HepG2 (cell line): ENCODE results near the gene AARS1. TPM values are rescaled to one million over a fixed set of nuclear protein-coding genes. Genes with fewer than 3 reads are reported as not detected.

ENCODE experiments used
- CREB3 ChIP-seq: sonication (generic); formaldehyde crosslinking; IDR thresholded peaks from 2 replicates; pipeline ENCODE4 v1.5.0; 2020; ENCODE audit warnings: missing genetic modification reagents
- CTCF ChIP-seq: sonication (generic); formaldehyde crosslinking; IDR thresholded peaks from 2 replicates; pipeline ENCODE4 v1.5.0; 2020; ENCODE audit warnings: mild to moderate bottlenecking, missing genetic modification reagents, moderate library complexity
- DPF2 ChIP-seq: sonication (generic); formaldehyde crosslinking; IDR thresholded peaks from 2 replicates; pipeline ENCODE4 v1.4.0; 2020; ENCODE audit warnings: mild to moderate bottlenecking, low read depth, missing genetic modification reagents, borderline replicate concordance
- FUBP1 ChIP-seq: sonication (generic); formaldehyde crosslinking; IDR thresholded peaks from 2 replicates; pipeline ENCODE4 v1.5.1; 2020; ENCODE audit warnings: missing genetic modification reagents, mild to moderate bottlenecking, borderline replicate concordance
- IRF2 ChIP-seq: IDR thresholded peaks from 2 replicates; pipeline ENCODE4 v1.6.1; 2018; ENCODE audit warnings: missing genetic modification reagents, missing compliant biosample characterization
- KDM2A ChIP-seq: sonication (generic); formaldehyde crosslinking; IDR thresholded peaks from 2 replicates; pipeline ENCODE4 v1.4.0; 2020; ENCODE audit warnings: low read depth, missing genetic modification reagents, borderline replicate concordance
- KLF11 ChIP-seq: IDR thresholded peaks from 2 replicates; pipeline ENCODE4 v1.6.1; 2016; ENCODE audit warnings: missing compliant biosample characterization
- KLF13 ChIP-seq: sonication (generic); formaldehyde crosslinking; IDR thresholded peaks from 2 replicates; pipeline ENCODE4 v1.4.0; 2020; ENCODE audit warnings: mild to moderate bottlenecking, missing genetic modification reagents
- MZF1 ChIP-seq: sonication (generic); formaldehyde crosslinking; IDR thresholded peaks from 2 replicates; pipeline ENCODE4 v1.8.1; 2023; ENCODE audit warnings: mild to moderate bottlenecking, missing genetic modification reagents, borderline replicate concordance
- NCOA1 ChIP-seq: sonication (generic); formaldehyde crosslinking; IDR thresholded peaks from 2 replicates; pipeline ENCODE4 v1.9.0; 2021; ENCODE audit warnings: missing genetic modification reagents
- PAF1 ChIP-seq: IDR thresholded peaks from 2 replicates; pipeline ENCODE4 v1.6.1; 2016; ENCODE audit warnings: missing genetic modification reagents, missing compliant biosample characterization
- PHF5A ChIP-seq: IDR thresholded peaks from one replicate; pipeline ENCODE4 v1.6.1; 2018; ENCODE audit warnings: low read depth, missing genetic modification reagents; ENCODE audit not compliant: unreplicated experiment
- SRF ChIP-seq: IDR thresholded peaks from 2 replicates; pipeline ENCODE4 v1.6.1; 2011; ENCODE audit warnings: mild to moderate bottlenecking, low read depth, low read length, moderate library complexity
- TRIM22 ChIP-seq: fragments of 450-650 bp; IDR thresholded peaks from 2 replicates; pipeline ENCODE4 v1.6.1; 2017
- ZFP90 ChIP-seq: sonication (generic); formaldehyde crosslinking; IDR thresholded peaks from 2 replicates; pipeline ENCODE4 v1.8.0; 2022; ENCODE audit warnings: missing genetic modification reagents, mild to moderate bottlenecking, inconsistent platforms, borderline replicate concordance
- ZNF225 ChIP-seq: sonication (generic); formaldehyde crosslinking; IDR thresholded peaks from 2 replicates; pipeline ENCODE4 v1.4.0; 2020; ENCODE audit warnings: mild to moderate bottlenecking, missing genetic modification reagents
- ZNF264 ChIP-seq: sonication (generic); formaldehyde crosslinking; IDR thresholded peaks from 2 replicates; pipeline ENCODE4 v1.4.0; 2020; ENCODE audit warnings: missing genetic modification reagents
- ZNF367 ChIP-seq: sonication (generic); formaldehyde crosslinking; IDR thresholded peaks from 2 replicates; pipeline ENCODE4 v1.4.0; 2020; ENCODE audit warnings: missing genetic modification reagents, borderline replicate concordance
- ZNF382 ChIP-seq: sonication (generic); formaldehyde crosslinking; IDR thresholded peaks from 2 replicates; pipeline ENCODE4 v1.5.0; 2020; ENCODE audit warnings: missing genetic modification reagents, mild to moderate bottlenecking, borderline replicate concordance
- ZNF441 ChIP-seq: sonication (generic); formaldehyde crosslinking; IDR thresholded peaks from 2 replicates; pipeline ENCODE4 v1.7.0; 2021; ENCODE audit warnings: missing genetic modification reagents, borderline replicate concordance
- ZNF549 ChIP-seq: sonication (generic); formaldehyde crosslinking; IDR thresholded peaks from 2 replicates; pipeline ENCODE4 v1.5.0; 2020; ENCODE audit warnings: missing genetic modification reagents
- ZNF567 ChIP-seq: sonication (generic); formaldehyde crosslinking; IDR thresholded peaks from 2 replicates; pipeline ENCODE4 v1.8.1; 2023; ENCODE audit warnings: mild to moderate bottlenecking, missing genetic modification reagents, borderline replicate concordance
- ZNF720 ChIP-seq: sonication (generic); formaldehyde crosslinking; IDR thresholded peaks from 2 replicates; pipeline ENCODE4 v1.4.0; 2020; ENCODE audit warnings: missing genetic modification reagents
- polyA plus RNA-seq, 8 experiments: library from polyadenylated mRNA; depleted of rRNA in 3 of 8; stranded (reverse) in 7 of 8; unstranded in 1 of 8; fragments of >200 nt; fragmentation: Illumina TruSeq in 4 of 8; extraction: Trizol in 4 of 8; gene quantifications; 2 replicates each; pipeline versions ENCODE4 v1.2.1 to v1.2.3, GENCODE V29; 2011 to 2016; ENCODE audit warnings: low read depth in 4 of 8, missing spikeins in 1 of 8, mixed read lengths in 1 of 8; ENCODE audit not compliant: insufficient read depth in 1 of 8
- total RNA-seq, 5 experiments: library from RNA; depleted of rRNA; stranded (reverse); fragments of >200 nt; fragmentation: Illumina TruSeq; extraction: Trizol; gene quantifications; 2 replicates each; pipeline ENCODE4 v1.2.3, GENCODE V29; 2016; ENCODE audit warnings: low read depth in 1 of 5
- TF ChIP-seq, protein P1 (sequence below): sonication (generic); formaldehyde crosslinking; IDR thresholded peaks from 2 replicates; pipeline ENCODE4 v1.4.0; 2020; ENCODE audit warnings: missing genetic modification reagents

Gene AARS1
- total and polyA plus RNA-seq, 2 of the 13 experiments (the other 11 are each of a cell fraction or from before 2014, with no cell fraction given): 107 to 132 TPM

- TF ChIP-seq ZNF382 (CRISPR knock-in tag) (no peak), ZFP90 (0 out of 2 replicates have a peak, but pooled peaks have one; percentile 44), CTCF (CRISPR knock-in tag) (peak; percentile 80), CREB3 (no peak), ZNF567 (no peak), MZF1 (CRISPR knock-in tag) (0 out of 2 replicates have a peak, but pooled peaks have one; percentile 40), ZNF264 (CRISPR knock-in tag) (no peak), SRF (no peak), ZNF225 (CRISPR knock-in tag) (peak; percentile 45; the same call in 1 of the 2 replicates), ZNF549 (CRISPR knock-in tag) (no peak), ZNF441 (no peak), ZNF367 (no peak), PAF1 (CRISPR knock-in tag) (no peak), KDM2A (CRISPR knock-in tag) (no peak; the same call in 1 of the 2 replicates), ZNF720 (CRISPR knock-in tag) (0 out of 2 replicates have a peak, but pooled peaks have one; percentile 22), IRF2 (CRISPR knock-in tag) (no peak), FUBP1 (CRISPR knock-in tag) (no peak), KLF11 (CRISPR knock-in tag) (no peak), DPF2 (CRISPR knock-in tag) (no peak), NCOA1 (CRISPR knock-in tag) (no peak; the same call in 1 of the 2 replicates), PHF5A (CRISPR knock-in tag) (no peak), KLF13 (no peak), TRIM22 (no peak)
- TF ChIP-seq, protein P1, sequence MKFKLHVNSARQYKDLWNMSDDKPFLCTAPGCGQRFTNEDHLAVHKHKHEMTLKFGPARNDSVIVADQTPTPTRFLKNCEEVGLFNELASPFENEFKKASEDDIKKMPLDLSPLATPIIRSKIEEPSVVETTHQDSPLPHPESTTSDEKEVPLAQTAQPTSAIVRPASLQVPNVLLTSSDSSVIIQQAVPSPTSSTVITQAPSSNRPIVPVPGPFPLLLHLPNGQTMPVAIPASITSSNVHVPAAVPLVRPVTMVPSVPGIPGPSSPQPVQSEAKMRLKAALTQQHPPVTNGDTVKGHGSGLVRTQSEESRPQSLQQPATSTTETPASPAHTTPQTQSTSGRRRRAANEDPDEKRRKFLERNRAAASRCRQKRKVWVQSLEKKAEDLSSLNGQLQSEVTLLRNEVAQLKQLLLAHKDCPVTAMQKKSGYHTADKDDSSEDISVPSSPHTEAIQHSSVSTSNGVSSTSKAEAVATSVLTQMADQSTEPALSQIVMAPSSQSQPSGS: no peak
These were observed 36.8 kb downstream of the AARS1 start (continued) for GRCh38 chr16:70252355-70252988.
